Thymus (tissue), 11 donors: ENCODE results near the gene PDE7B. TPM values are rescaled to one million over a fixed set of nuclear protein-coding genes. Genes with fewer than 3 reads are reported as not detected.

Experiments used
- DNase-seq, 9 donors: peaks; one replicate each; pipeline ENCODE4 v3.0.0-alpha.2; 2013; ENCODE audit warnings: low spot score in 9 of 9, low read depth in 6 of 9, missing footprints in 1 of 9
- H3K27ac ChIP-seq, 2 donors: one replicate each; pipeline ENCODE4 v1.5.1; 2013; ENCODE audit warnings: control low read depth in 1 of 2, low read depth in 1 of 2, low read length in 1 of 2, mild to moderate bottlenecking in 1 of 2, moderate library complexity in 1 of 2
- H3K27me3 ChIP-seq, 2 donors: one replicate each; pipeline ENCODE4 v1.5.1; 2013; ENCODE audit warnings: low read length in 1 of 2; ENCODE audit not compliant: control insufficient read depth in 2 of 2, insufficient read depth in 1 of 2
- H3K36me3 ChIP-seq, 2 donors: one replicate each; pipeline ENCODE4 v1.5.1; 2013; ENCODE audit warnings: low read length in 1 of 2, mild to moderate bottlenecking in 1 of 2, moderate library complexity in 1 of 2; ENCODE audit not compliant: control insufficient read depth in 2 of 2, insufficient read depth in 2 of 2
- H3K4me1 ChIP-seq, 2 donors: one replicate each; pipeline ENCODE4 v1.5.1; 2013; ENCODE audit warnings: low read length in 2 of 2; ENCODE audit not compliant: control insufficient read depth in 2 of 2, insufficient read depth in 2 of 2
- H3K4me3 ChIP-seq, 2 donors: one replicate each; pipeline ENCODE4 v1.5.1; 2013; ENCODE audit warnings: low read length in 2 of 2, control low read depth in 1 of 2, mild to moderate bottlenecking in 1 of 2
- H3K9me3 ChIP-seq, 2 donors: one replicate each; pipeline ENCODE4 v1.5.1; 2013; ENCODE audit warnings: low read length in 1 of 2, mild to moderate bottlenecking in 1 of 2; ENCODE audit not compliant: control insufficient read depth in 2 of 2, insufficient read depth in 1 of 2
- WGBS: extraction: QIAGEN DNeasy Blood & Tissue Kit; methylation state at CpG from one replicate; pipeline ENCODE4 v1.1.7; 2013; 5-methylcytosine and 5-hydroxymethylcytosine counted together
- polyA plus RNA-seq: library from polyadenylated mRNA; stranded (reverse); fragments of 200-250 nt; gene quantifications from one replicate; pipeline ENCODE4 v1.2.3, GENCODE V29; 2013
- total RNA-seq: library from RNA; stranded (reverse); fragments of 120-200 nt; gene quantifications from one replicate; pipeline ENCODE4 v1.2.4, GENCODE V29; 2013
- donor health status: healthy.

Gene PDE7B
- total and polyA plus RNA-seq, 2 donors: 4.4 to 5.8 TPM

- Histone ChIP-seq H3K4me3 (no peak overlapping the region), H3K9me3 (no peaks in the 10 kb centered on the region), H3K27ac (no peak overlapping the region), H3K4me1 (peaks cover 4 to 11% of the 10 kb centered on the region in 2 donors), H3K27me3 (no peaks in the 10 kb centered on the region), H3K36me3 (no peaks in the 10 kb centered on the region)
- 99% methylated on average over 1 of the region's 1 CpG for WGBS
- DNase-seq: no peak
Observed at GRCh38 chr6:135871878-135872277, 20.4 kb downstream of the PDE7B start.

GRCh38 chr6:135875446-135875845 lies 23.9 kb downstream of the PDE7B start:
- WGBS: 97% methylated on average over 2 of the region's 2 CpGs

GRCh38 chr6:135876058-135876457 lies 24.6 kb downstream of the PDE7B start:
- DNase-seq: peak in 8 of 9 donors; percentile 55 to 90 (median 71)
- 35% methylated on average over 4 of the region's 4 CpGs for WGBS
- no peak overlapping the region for H3K4me3 ChIP-seq
- H3K27ac ChIP-seq: peak overlapping the region; percentile 46 to 77
- no peaks in the 10 kb centered on the region for H3K27me3 ChIP-seq
- H3K9me3 ChIP-seq: no peaks in the 10 kb centered on the region
- H3K4me1 ChIP-seq: peaks cover 9 to 26% of the 10 kb centered on the region in 2 donors
- no peaks in the 10 kb centered on the region for H3K36me3 ChIP-seq

More at GRCh38 chr6:135875446-135875845, 23.9 kb downstream of the PDE7B start:
- H3K9me3 ChIP-seq: no peaks in the 10 kb centered on the region
- no peaks in the 10 kb centered on the region for H3K27me3 ChIP-seq
- no peak overlapping the region for H3K4me3 ChIP-seq
- H3K27ac ChIP-seq: peak overlapping the region in 1 of 2 donors; percentile 77
- no peak for DNase-seq
- no peaks in the 10 kb centered on the region for H3K36me3 ChIP-seq
- H3K4me1 ChIP-seq: peaks cover 4 to 20% of the 10 kb centered on the region in 2 donors

- Histone ChIP-seq H3K27ac (no peak overlapping the region), H3K27me3 (no peaks in the 10 kb centered on the region), H3K4me1 (peaks cover 11 to 31% of the 10 kb centered on the region in 2 donors), H3K4me3 (no peak overlapping the region), H3K36me3 (no peaks in the 10 kb centered on the region), H3K9me3 (no peaks in the 10 kb centered on the region)
- WGBS: 94% methylated on average over 6 of the region's 6 CpGs
- no peak for DNase-seq
Observed at GRCh38 chr6:135877666-135878065, 26.2 kb downstream of the PDE7B start.

GRCh38 chr6:135880066-135880972 lies 28.8 kb downstream of the PDE7B start:
- no peaks in the 10 kb centered on the region for H3K27me3 ChIP-seq
- H3K36me3 ChIP-seq: no peaks in the 10 kb centered on the region
- H3K27ac ChIP-seq: peak overlapping the region; percentile 88 to 93
- 11% methylated on average over 7 of the region's 7 CpGs for WGBS
- peak overlapping the region; percentile 25 to 46 for H3K4me3 ChIP-seq
- H3K9me3 ChIP-seq: no peaks in the 10 kb centered on the region
- DNase-seq: peak; percentile 61 to 93 (median 83)
- peaks cover 11 to 31% of the 10 kb centered on the region in 2 donors for H3K4me1 ChIP-seq

- no peak overlapping the region for H3K27ac ChIP-seq
- no peak for DNase-seq
Observed at GRCh38 chr6:135883045-135883444, 31.5 kb downstream of the PDE7B start.

GRCh38 chr6:135883536-135883935 lies 32.0 kb downstream of the PDE7B start:
- no peaks in the 10 kb centered on the region for H3K36me3 ChIP-seq
- H3K27me3 ChIP-seq: no peaks in the 10 kb centered on the region
- DNase-seq: no peak
- H3K27ac ChIP-seq: no peak overlapping the region
- WGBS: 99% methylated on average over 2 of the region's 2 CpGs
- H3K4me1 ChIP-seq: peaks cover 7 to 20% of the 10 kb centered on the region in 2 donors
- no peaks in the 10 kb centered on the region for H3K9me3 ChIP-seq
- H3K4me3 ChIP-seq: no peak overlapping the region

More at GRCh38 chr6:135883045-135883444, 31.5 kb downstream of the PDE7B start:
- WGBS: 98% methylated on average over 2 of the region's 2 CpGs
- Histone ChIP-seq H3K4me3 (no peak overlapping the region), H3K9me3 (no peaks in the 10 kb centered on the region), H3K4me1 (peaks cover 7 to 20% of the 10 kb centered on the region in 2 donors), H3K36me3 (no peaks in the 10 kb centered on the region), H3K27me3 (no peaks in the 10 kb centered on the region)

- Histone ChIP-seq H3K27me3 (no peaks in the 10 kb centered on the region), H3K4me1 (peaks cover 7 to 20% of the 10 kb centered on the region in 2 donors), H3K36me3 (no peaks in the 10 kb centered on the region), H3K27ac (no peak overlapping the region), H3K9me3 (no peaks in the 10 kb centered on the region), H3K4me3 (no peak overlapping the region)
- no peak for DNase-seq
- over 99% methylated on average over 4 of the region's 4 CpGs for WGBS
Observed at GRCh38 chr6:135884136-135884535, 32.6 kb downstream of the PDE7B start.

GRCh38 chr6:135887069-135887468 lies 35.6 kb downstream of the PDE7B start:
- 97% methylated on average over 1 of the region's 1 CpG for WGBS
- H3K36me3 ChIP-seq: no peaks in the 10 kb centered on the region
- no peaks in the 10 kb centered on the region for H3K4me1 ChIP-seq
- H3K9me3 ChIP-seq: no peaks in the 10 kb centered on the region
- DNase-seq: no peak
- H3K4me3 ChIP-seq: no peak overlapping the region
- H3K27me3 ChIP-seq: no peaks in the 10 kb centered on the region
- no peak overlapping the region for H3K27ac ChIP-seq
